Keratinocyte (primary cell): ENCODE results near the gene HRH3. TPM values are rescaled to one million over a fixed set of nuclear protein-coding genes. Genes with fewer than 3 reads are reported as not detected.

Experiments
- DNase-seq: peaks from one replicate; pipeline ENCODE4 v3.0.0-alpha.2; 2011; ENCODE audit warnings: low read depth, missing footprints, low spot score
- FAIRE-seq: peaks from 2 replicates; lab custom pipeline; 2011; peaks lifted over from hg19 to GRCh38; lab: Jason Lieb, UNC
- H2AFZ ChIP-seq: 2 replicates; pipeline ENCODE4 v1.6.0; 2012; ENCODE audit warnings: low read length, control low read depth, inconsistent platforms; ENCODE audit not compliant: control insufficient read depth
- H3K27ac ChIP-seq: 2 replicates; pipeline ENCODE4 v1.5.1; 2011; ENCODE audit warnings: low read length; ENCODE audit not compliant: control insufficient read depth, insufficient read depth
- H3K27me3 ChIP-seq: 3 replicates; pipeline ENCODE4 v1.6.0; 2011; ENCODE audit warnings: low read length; ENCODE audit not compliant: control insufficient read depth, insufficient read depth; ENCODE audit errors: extremely low read depth
- H3K36me3 ChIP-seq, 2 experiments: 2 replicates in 1 of 2; 3 replicates in 1 of 2; pipeline ENCODE4 v1.5.1; 2011; ENCODE audit warnings: low read length in 2 of 2, mild to moderate bottlenecking in 1 of 2; ENCODE audit not compliant: control insufficient read depth in 2 of 2, insufficient read depth in 2 of 2; ENCODE audit errors: extremely low read depth in 1 of 2
- H3K4me1 ChIP-seq: 3 replicates; pipeline ENCODE4 v1.5.1; 2011; ENCODE audit warnings: low read length; ENCODE audit not compliant: control insufficient read depth, insufficient read depth; ENCODE audit errors: extremely low read depth
- H3K4me2 ChIP-seq: 3 replicates; pipeline ENCODE4 v1.6.0; 2011; ENCODE audit warnings: low read depth, low read length; ENCODE audit not compliant: control insufficient read depth, insufficient read depth; ENCODE audit errors: extremely low read depth
- H3K4me3 ChIP-seq, 3 experiments: fragments of 200-600 bp in 1 of 3; sonication (generic) in 1 of 3; 2 replicates in 2 of 3; 3 replicates in 1 of 3; pipeline ENCODE4 v1.5.1; 2011 to 2016; ENCODE audit warnings: low read length in 3 of 3, mild to moderate bottlenecking in 3 of 3, control low read depth in 2 of 3, inconsistent platforms in 1 of 3, low read depth in 1 of 3, mixed read lengths in 1 of 3, mixed run types in 1 of 3, moderate library complexity in 1 of 3; ENCODE audit not compliant: control insufficient read depth in 2 of 3, insufficient read depth in 2 of 3; ENCODE audit errors: extremely low read depth in 1 of 3
- H3K79me2 ChIP-seq: 2 replicates; pipeline ENCODE4 v1.6.0; 2012; ENCODE audit warnings: low read length; ENCODE audit not compliant: control insufficient read depth, insufficient read depth
- H3K9ac ChIP-seq: 3 replicates; pipeline ENCODE4 v1.6.0; 2011; ENCODE audit warnings: low read length; ENCODE audit not compliant: control insufficient read depth, insufficient read depth; ENCODE audit errors: extremely low read depth
- H3K9me1 ChIP-seq: 3 replicates; pipeline ENCODE4 v1.6.0; 2011; ENCODE audit warnings: low read length; ENCODE audit not compliant: control insufficient read depth, insufficient read depth; ENCODE audit errors: extremely low read depth
- H3K9me3 ChIP-seq: 2 replicates; pipeline ENCODE4 v1.5.1; 2012; ENCODE audit warnings: low read depth, low read length; ENCODE audit not compliant: control insufficient read depth
- H4K20me1 ChIP-seq: 3 replicates; pipeline ENCODE4 v1.6.0; 2011; ENCODE audit warnings: low read length; ENCODE audit not compliant: control insufficient read depth, insufficient read depth; ENCODE audit errors: extremely low read depth
- EZH2 ChIP-seq: IDR thresholded peaks from one replicate; pipeline ENCODE4 v1.6.1; 2012; ENCODE audit warnings: inconsistent platforms, mild to moderate bottlenecking, low read length, moderate library complexity
- dilution Hi-C: fragments of 300-500 bp; cut with MboI; formaldehyde crosslinking; loops from one replicate; pipeline ENCODE4 v1.7.0; 2020; ENCODE audit warnings: low sequenced_read_pairs; ENCODE audit not compliant: extremely low pct_ligation_motif_present
- polyA plus RNA-seq, 5 experiments: library from polyadenylated mRNA; depleted of rRNA in 3 of 5; stranded (reverse) in 3 of 5; stranded (forward) in 1 of 5; unstranded in 1 of 5; fragments of >200 nt; gene quantifications; 1 replicate in 1 of 5; 2 replicates in 3 of 5; 3 replicates in 1 of 5; pipeline versions ENCODE4 v1.2.1 to v1.2.3, GENCODE V29; 2011 to 2012; ENCODE audit warnings: missing spikeins in 2 of 5, low read depth in 1 of 5, low replicate concordance in 1 of 5
- TF ChIP-seq, protein P1 (sequence below), 3 experiments: IDR thresholded peaks in 1 of 3; conservative IDR thresholded peaks in 1 of 3; optimal IDR thresholded peaks in 1 of 3; 2 replicates in 2 of 3; 3 replicates in 1 of 3; pipeline versions ENCODE3 to v1.5.1; 2011; ENCODE audit warnings: low read length in 3 of 3, mild to moderate bottlenecking in 3 of 3, moderate library complexity in 2 of 3, control low read depth in 1 of 3, inconsistent platforms in 1 of 3; ENCODE audit not compliant: insufficient read depth in 2 of 3; ENCODE audit errors: extremely low read depth in 1 of 3

Gene HRH3
- polyA plus RNA-seq, 1 donor (not counting 4 experiments of a cell fraction or from before 2014, with no cell fraction given) = not detected

DNA sequence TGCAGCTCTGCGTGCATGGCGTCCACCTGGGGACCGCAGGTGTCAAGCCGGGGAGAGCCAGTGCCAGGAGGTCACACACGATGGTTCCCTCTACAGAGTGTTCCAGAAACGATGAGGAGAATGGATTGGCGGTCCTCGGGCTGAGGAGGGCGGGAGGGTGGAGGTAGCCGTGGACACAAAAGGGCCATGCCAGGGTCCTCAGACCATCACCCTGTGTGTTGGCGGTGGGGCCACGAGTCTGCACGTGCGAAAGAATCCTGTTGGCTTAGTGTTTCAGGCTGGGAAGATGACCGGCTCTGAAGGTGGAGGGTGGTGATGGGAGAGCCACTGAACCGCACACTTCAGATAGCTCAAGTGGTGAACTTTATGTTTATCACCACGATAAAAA is 13.7 kb downstream of the HRH3 start:
- dilution Hi-C loops = no loop called here
- peaks cover 3% of the 10 kb centered on the region for H4K20me1 ChIP-seq

DNA sequence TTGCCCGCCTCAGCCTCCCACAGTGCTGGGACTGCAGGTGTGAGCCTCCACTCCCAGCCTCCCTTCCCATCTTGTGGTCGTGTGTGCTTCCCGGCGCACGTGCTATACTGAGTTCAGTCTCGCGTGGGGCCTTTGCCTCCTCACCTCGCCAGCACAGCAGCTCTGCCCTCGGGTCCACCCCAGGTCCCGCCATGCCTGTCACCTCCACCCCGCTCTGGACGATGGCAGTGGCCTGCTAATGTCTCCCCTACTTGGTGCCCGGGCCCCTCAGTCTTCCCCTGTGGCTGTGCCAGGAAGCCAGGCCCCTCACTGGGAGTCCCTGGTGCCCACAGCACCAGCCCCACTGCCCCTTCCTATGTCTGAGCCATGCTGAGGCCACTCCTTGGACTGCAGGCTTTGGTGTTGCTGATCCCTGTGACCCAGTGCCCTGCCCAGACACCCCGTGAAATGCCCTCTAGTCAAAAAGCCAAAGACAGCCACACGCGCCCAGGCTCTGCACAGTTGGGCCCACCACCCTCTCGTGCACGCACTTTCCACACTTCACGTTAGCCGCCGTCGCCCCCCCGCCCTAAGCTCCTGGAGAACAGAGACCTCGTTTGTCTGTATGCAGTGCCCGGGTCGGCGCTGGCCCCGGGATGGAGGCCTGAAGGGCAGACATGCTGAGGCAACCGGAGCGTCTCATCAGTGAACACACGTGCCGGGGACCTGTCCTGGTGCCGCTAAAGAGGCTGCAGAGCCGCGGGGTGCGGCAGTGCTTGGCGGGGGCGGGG is 14.3 kb downstream of the HRH3 start:
- Histone ChIP-seq H3K9ac (no peak overlapping the region), H3K9me3 (no peaks in the 10 kb centered on the region), H3K36me3 (peaks cover 6 to 14% of the 10 kb centered on the region in 2 experiments), H4K20me1 (peaks cover 3% of the 10 kb centered on the region), H2AFZ (no peak overlapping the region), H3K9me1 (no peaks in the 10 kb centered on the region), H3K27me3 (peaks cover 8% of the 10 kb centered on the region), H3K4me3 (no peak overlapping the region), H3K27ac (no peak overlapping the region), H3K4me2 (no peak overlapping the region), H3K79me2 (no peaks in the 10 kb centered on the region), H3K4me1 (peaks cover 9% of the 10 kb centered on the region)
- no peak for FAIRE-seq
- DNase-seq = no peak
- TF ChIP-seq EZH2 = no peak
- TF ChIP-seq, protein P1, sequence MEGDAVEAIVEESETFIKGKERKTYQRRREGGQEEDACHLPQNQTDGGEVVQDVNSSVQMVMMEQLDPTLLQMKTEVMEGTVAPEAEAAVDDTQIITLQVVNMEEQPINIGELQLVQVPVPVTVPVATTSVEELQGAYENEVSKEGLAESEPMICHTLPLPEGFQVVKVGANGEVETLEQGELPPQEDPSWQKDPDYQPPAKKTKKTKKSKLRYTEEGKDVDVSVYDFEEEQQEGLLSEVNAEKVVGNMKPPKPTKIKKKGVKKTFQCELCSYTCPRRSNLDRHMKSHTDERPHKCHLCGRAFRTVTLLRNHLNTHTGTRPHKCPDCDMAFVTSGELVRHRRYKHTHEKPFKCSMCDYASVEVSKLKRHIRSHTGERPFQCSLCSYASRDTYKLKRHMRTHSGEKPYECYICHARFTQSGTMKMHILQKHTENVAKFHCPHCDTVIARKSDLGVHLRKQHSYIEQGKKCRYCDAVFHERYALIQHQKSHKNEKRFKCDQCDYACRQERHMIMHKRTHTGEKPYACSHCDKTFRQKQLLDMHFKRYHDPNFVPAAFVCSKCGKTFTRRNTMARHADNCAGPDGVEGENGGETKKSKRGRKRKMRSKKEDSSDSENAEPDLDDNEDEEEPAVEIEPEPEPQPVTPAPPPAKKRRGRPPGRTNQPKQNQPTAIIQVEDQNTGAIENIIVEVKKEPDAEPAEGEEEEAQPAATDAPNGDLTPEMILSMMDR (optimal IDR thresholded peaks at IDR 0.05 in 1 of 3, IDR thresholded peaks at IDR 0.05 in 1 of 3, conservative IDR thresholded peaks at IDR 0.05 in 1 of 3; ENCODE audit: extremely low read depth in 1 of 3, insufficient read depth in 2 of 3, low read length in 3 of 3) = no peak
- dilution Hi-C loops = no loop called here

More for the DNA sequence above, 13.7 kb downstream of the HRH3 start:
- Histone ChIP-seq H3K4me3 (no peak overlapping the region), H3K4me2 (no peak overlapping the region), H3K4me1 (peaks cover 9% of the 10 kb centered on the region), H3K27ac (no peak overlapping the region), H3K79me2 (no peaks in the 10 kb centered on the region), H3K9ac (no peak overlapping the region), H3K9me1 (no peaks in the 10 kb centered on the region), H3K36me3 (peaks cover under 1 to 11% of the 10 kb centered on the region in 2 experiments), H3K27me3 (peaks cover 14% of the 10 kb centered on the region), H3K9me3 (no peaks in the 10 kb centered on the region), H2AFZ (no peak overlapping the region)
- TF ChIP-seq, protein P1 (optimal IDR thresholded peaks at IDR 0.05 in 1 of 3, IDR thresholded peaks at IDR 0.05 in 1 of 3, conservative IDR thresholded peaks at IDR 0.05 in 1 of 3; ENCODE audit: extremely low read depth in 1 of 3, insufficient read depth in 2 of 3, low read length in 3 of 3) = no peak
- TF ChIP-seq EZH2 = no peak
- no peak for FAIRE-seq
- DNase-seq = no peak
